Upper lobe of left lung (tissue), 6 donors: ENCODE data around the gene ASTN2. TPM values are rescaled to one million over a fixed set of nuclear protein-coding genes. Genes with fewer than 3 reads are reported as not detected.

Source experiments
- ATAC-seq, 2 donors: fragments of 200-7000 bp; cut with Tn5 transposase; one replicate each; pipeline ENCODE4 v1.9.1; 2022; ENCODE audit warnings: mild to moderate bottlenecking in 2 of 2, moderate library complexity in 2 of 2; ENCODE audit not compliant: low FRiP score in 2 of 2
- DNase-seq, 2 donors: peaks; one replicate each; pipeline ENCODE4 v3.0.0-alpha.2; 2019 to 2020
- H3K27ac ChIP-seq, 4 donors: fragments of 200-600 bp; sonication (generic); one replicate each; pipeline ENCODE4 v1.5.1; 2016 to 2019
- H3K27me3 ChIP-seq, 4 donors: fragments of 200-600 bp; sonication (generic); one replicate each; pipeline ENCODE4 v1.5.1; 2017 to 2019
- H3K36me3 ChIP-seq, 4 donors: fragments of 200-600 bp; sonication (generic); one replicate each; pipeline ENCODE4 v1.5.1; 2016 to 2019
- H3K4me1 ChIP-seq, 4 donors: fragments of 200-600 bp; sonication (generic); one replicate each; pipeline ENCODE4 v1.5.1; 2018 to 2019
- H3K4me3 ChIP-seq, 4 donors: fragments of 200-600 bp; sonication (generic); one replicate each; pipeline ENCODE4 v1.5.1; 2017 to 2019; ENCODE audit warnings: mild to moderate bottlenecking in 2 of 4, moderate library complexity in 1 of 4
- H3K9me3 ChIP-seq, 4 donors: fragments of 200-600 bp; sonication (generic); one replicate each; pipeline ENCODE4 v1.5.1; 2018 to 2019
- CTCF ChIP-seq, 6 experiments: fragments of 450-650 bp in 4 of 6; fragments of 200-600 bp in 2 of 6; sonication (generic) in 2 of 6; IDR thresholded peaks; one replicate each; pipeline ENCODE4 v1.5.1; 2016 to 2019; ENCODE audit warnings: antibody characterized with exemption in 6 of 6
- EP300 ChIP-seq, 4 donors: sonication (generic); formaldehyde crosslinking; IDR thresholded peaks; one replicate each; pipeline ENCODE4 v1.5.1; 2017; ENCODE audit warnings: antibody characterized with exemption in 4 of 4, control low read depth in 2 of 4
- POLR2A ChIP-seq, 4 donors: fragments of 450-650 bp; IDR thresholded peaks; one replicate each; pipeline ENCODE4 v1.5.1; 2016 to 2017; ENCODE audit warnings: antibody characterized with exemption in 4 of 4, mild to moderate bottlenecking in 2 of 4
- POLR2AphosphoS5 ChIP-seq, 2 donors: sonication (generic); formaldehyde crosslinking; IDR thresholded peaks; one replicate each; pipeline ENCODE4 v1.5.1; 2017; ENCODE audit warnings: antibody characterized with exemption in 2 of 2
- WGBS, 2 donors: methylation state at CpG; one replicate each; pipeline ENCODE4 v1.1.5; 2017 to 2018; 5-methylcytosine and 5-hydroxymethylcytosine counted together
- total RNA-seq, 6 donors: library from RNA; depleted of rRNA in 4 of 6; stranded (reverse); fragments of >200 nt in 4 of 6; gene quantifications; one replicate each; pipeline versions ENCODE4 v1.1.0 to v1.2.1, GENCODE V29; 2016 to 2021
- donor health status: DM: no; HTN: no; CAD: no; lungs with moderate emphysema.
- donor health status: DM: no; HTN: yes; CAD: no; lungs with severe emphysema.

ASTN2 gene
- total RNA-seq, 6 donors from 2014 or later, result 2.0 to 7.5 (median 3.4) TPM

GRCh38 chr9:116644091-116644688 lies 770.7 kb downstream of the ASTN2 start:
- no peak for TF ChIP-seq CTCF (IDR thresholded peaks at IDR 0.05)
- Histone ChIP-seq H3K27ac (no peak overlapping the region), H3K4me1 (peaks cover 0 to 11% (median 0%) of the 10 kb centered on the region in 4 donors), H3K4me3 (no peak overlapping the region), H3K36me3 (no peaks in the 10 kb centered on the region), H3K9me3 (no peaks in the 10 kb centered on the region), H3K27me3 (no peaks in the 10 kb centered on the region)
- 75 to 84% methylated on average over 2 of the region's 2 CpGs for WGBS, 2 donors
- no peak for DNase-seq
- peak in 1 of 2 donors; percentile 64 for ATAC-seq

GRCh38 chr9:116643691-116644090 lies 771.2 kb downstream of the ASTN2 start:
- Histone ChIP-seq H3K27me3 (no peaks in the 10 kb centered on the region), H3K4me1 (peaks cover 0 to 11% (median 0%) of the 10 kb centered on the region in 4 donors), H3K36me3 (no peaks in the 10 kb centered on the region), H3K27ac (no peak overlapping the region), H3K9me3 (no peaks in the 10 kb centered on the region), H3K4me3 (no peak overlapping the region)
- WGBS, 2 donors, result 94 to 97% methylated on average over 1 of the region's 1 CpG
- DNase-seq (no peak), ATAC-seq (peak in 1 of 2 donors; percentile 15)
- TF ChIP-seq EP300 (IDR thresholded peaks at IDR 0.05) (no peak), CTCF (IDR thresholded peaks at IDR 0.05) (no peak), POLR2A (IDR thresholded peaks at IDR 0.05) (no peak), POLR2AphosphoS5 (IDR thresholded peaks at IDR 0.05) (no peak)

GRCh38 chr9:116641292-116642059 lies 773.4 kb downstream of the ASTN2 start:
- WGBS, 2 donors, result 52 to 55% methylated on average over 2 of the region's 2 CpGs

GRCh38 chr9:116639251-116639741 lies 775.6 kb downstream of the ASTN2 start:
- Histone ChIP-seq H3K27me3 (no peaks in the 10 kb centered on the region), H3K27ac (no peak overlapping the region), H3K9me3 (no peaks in the 10 kb centered on the region), H3K4me1 (peaks cover 0 to 11% (median 0%) of the 10 kb centered on the region in 4 donors), H3K4me3 (no peak overlapping the region), H3K36me3 (no peaks in the 10 kb centered on the region)
- DNase-seq (no peak), ATAC-seq (peak in 1 of 2 donors; percentile 67)
- TF ChIP-seq POLR2A (IDR thresholded peaks at IDR 0.05), result no peak
- no peak for TF ChIP-seq POLR2AphosphoS5 (IDR thresholded peaks at IDR 0.05)
- no peak for TF ChIP-seq EP300 (IDR thresholded peaks at IDR 0.05)

More at GRCh38 chr9:116641292-116642059, 773.4 kb downstream of the ASTN2 start:
- Histone ChIP-seq H3K9me3 (no peaks in the 10 kb centered on the region), H3K27me3 (no peaks in the 10 kb centered on the region), H3K4me3 (no peak overlapping the region), H3K27ac (no peak overlapping the region), H3K4me1 (peaks cover 0 to 11% (median 0%) of the 10 kb centered on the region in 4 donors), H3K36me3 (no peaks in the 10 kb centered on the region)
- ATAC-seq (peak in 1 of 2 donors; percentile 28), DNase-seq (no peak)
- no peak for TF ChIP-seq POLR2A (IDR thresholded peaks at IDR 0.05)
- no peak for TF ChIP-seq CTCF (IDR thresholded peaks at IDR 0.05)
- TF ChIP-seq POLR2AphosphoS5 (IDR thresholded peaks at IDR 0.05), result no peak
- TF ChIP-seq EP300 (IDR thresholded peaks at IDR 0.05), result no peak

GRCh38 chr9:116635908-116636307 lies 778.9 kb downstream of the ASTN2 start:
- TF ChIP-seq POLR2A (IDR thresholded peaks at IDR 0.05) (no peak), CTCF (IDR thresholded peaks at IDR 0.05) (no peak), POLR2AphosphoS5 (IDR thresholded peaks at IDR 0.05) (no peak), EP300 (IDR thresholded peaks at IDR 0.05) (no peak)

More at GRCh38 chr9:116635908-116636307, 778.9 kb downstream of the ASTN2 start:
- DNase-seq, result no peak
- no peak overlapping the region for H3K27ac ChIP-seq
- no peaks in the 10 kb centered on the region for H3K27me3 ChIP-seq
- H3K9me3 ChIP-seq, result no peaks in the 10 kb centered on the region
- no peak overlapping the region for H3K4me3 ChIP-seq
- H3K4me1 ChIP-seq, result no peaks in the 10 kb centered on the region
- WGBS, 2 donors, result 88% methylated on average over 2 of the region's 2 CpGs
- ATAC-seq, result no peak
- H3K36me3 ChIP-seq, result no peaks in the 10 kb centered on the region
